Effector memory CD8-positive, alpha-beta T cell (primary cell): ENCODE measurements around the gene ISG15.
"Not testable (repeated sequence)": the region's sequence is repeated elsewhere in the genome, so short reads cannot be mapped to it uniquely, and the experiment has no call there.

Experiments
- ATAC-seq: fragments of 150-1000 bp; cut with Tn5 transposase; replicated peaks from 2 replicates; pipeline ENCODE4 v1.10.0; 2021; ENCODE audit warnings: mild to moderate bottlenecking, moderate library complexity
- DNase-seq, 3 experiments: peaks; one replicate each; pipeline ENCODE4 v3.0.0; 2021
- H3K27ac Mint-ChIP-seq, 2 donors: one replicate each; pipeline ENCODE4 v1.8.0; 2022; ENCODE audit warnings: mild to moderate bottlenecking in 2 of 2, mixed read lengths in 2 of 2, moderate library complexity in 2 of 2
- H3K27me3 Mint-ChIP-seq, 2 donors: one replicate each; pipeline ENCODE4 v1.8.0; 2022; ENCODE audit warnings: mixed read lengths in 2 of 2
- H3K36me3 Mint-ChIP-seq: one replicate; pipeline ENCODE4 v1.8.0; 2022; ENCODE audit warnings: mild to moderate bottlenecking, moderate library complexity, mixed read lengths; ENCODE audit not compliant: insufficient read depth
- H3K4me1 Mint-ChIP-seq, 2 donors: one replicate each; pipeline ENCODE4 v1.8.0; 2022; ENCODE audit warnings: low read depth in 2 of 2, mixed read lengths in 2 of 2
- H3K4me3 Mint-ChIP-seq, 2 donors: one replicate each; pipeline ENCODE4 v1.8.0; 2022; ENCODE audit warnings: mild to moderate bottlenecking in 2 of 2, mixed read lengths in 2 of 2, moderate library complexity in 2 of 2
- H3K9me3 Mint-ChIP-seq, 2 donors: one replicate each; pipeline ENCODE4 v1.8.0; 2022; ENCODE audit warnings: mixed read lengths in 2 of 2

ISG15 gene

GRCh38 chr1:1047963-1048362 lies 34.7 kb downstream of the ISG15 start:
- ATAC-seq (no peak), DNase-seq (no peak)
- peaks cover 3 to 5% of the 10 kb centered on the region in 2 donors for H3K4me1 Mint-ChIP-seq
- H3K36me3 Mint-ChIP-seq: peaks cover 6% of the 10 kb centered on the region
- no peak overlapping the region for H3K27ac Mint-ChIP-seq
- no peaks in the 10 kb centered on the region for H3K27me3 Mint-ChIP-seq
- H3K4me3 Mint-ChIP-seq: no peak overlapping the region
- peaks cover 0 to 5% of the 10 kb centered on the region in 2 donors for H3K9me3 Mint-ChIP-seq

- no peak for ATAC-seq
- Mint-ChIP-seq H3K36me3 (peaks cover 5% of the 10 kb centered on the region), H3K27me3 (no peaks in the 10 kb centered on the region), H3K27ac (no peak overlapping the region), H3K4me1 (peaks cover 0 to 2% of the 10 kb centered on the region in 2 donors), H3K4me3 (no peak overlapping the region), H3K9me3 (peaks cover 0 to 2% of the 10 kb centered on the region in 2 donors)
- DNase-seq: no peak
These were observed 35.5 kb downstream of the ISG15 start for GRCh38 chr1:1048765-1049164.

- Mint-ChIP-seq H3K27me3 (no peaks in the 10 kb centered on the region), H3K9me3 (peaks cover 0 to 2% of the 10 kb centered on the region in 2 donors), H3K36me3 (peaks cover 1% of the 10 kb centered on the region), H3K4me3 (no peak overlapping the region), H3K27ac (no peak overlapping the region), H3K4me1 (peaks cover 0 to 2% of the 10 kb centered on the region in 2 donors)
- no peak for DNase-seq
- ATAC-seq: no peak
These were observed 36.2 kb downstream of the ISG15 start for GRCh38 chr1:1049318-1050165.

- Mint-ChIP-seq H3K4me3 (no peak overlapping the region), H3K27ac (no peak overlapping the region), H3K9me3 (no peaks in the 10 kb centered on the region), H3K27me3 (no peaks in the 10 kb centered on the region), H3K36me3 (no peaks in the 10 kb centered on the region), H3K4me1 (no peaks in the 10 kb centered on the region)
- ATAC-seq (no peak), DNase-seq (no peak)
These were observed 37.3 kb downstream of the ISG15 start for GRCh38 chr1:1050577-1051052.

GRCh38 chr1:1051127-1051810 lies 38.0 kb downstream of the ISG15 start:
- Mint-ChIP-seq H3K4me1 (no peaks in the 10 kb centered on the region), H3K9me3 (no peaks in the 10 kb centered on the region), H3K4me3 (no peak overlapping the region), H3K27me3 (peaks cover 0 to 4% of the 10 kb centered on the region in 2 donors), H3K36me3 (no peaks in the 10 kb centered on the region), H3K27ac (no peak overlapping the region)
- ATAC-seq: no peak
- no peak for DNase-seq

- DNase-seq: no peak
- peaks cover 0 to 14% of the 10 kb centered on the region in 2 donors for H3K27me3 Mint-ChIP-seq
- no peaks in the 10 kb centered on the region for H3K9me3 Mint-ChIP-seq
- no peak overlapping the region for H3K27ac Mint-ChIP-seq
- ATAC-seq: no peak
- H3K4me1 Mint-ChIP-seq: no peaks in the 10 kb centered on the region
- no peaks in the 10 kb centered on the region for H3K36me3 Mint-ChIP-seq
- H3K4me3 Mint-ChIP-seq: no peak overlapping the region
These were observed 38.9 kb downstream of the ISG15 start for GRCh38 chr1:1052003-1052840.

GRCh38 chr1:1053022-1053421 lies 39.7 kb downstream of the ISG15 start:
- H3K4me1 Mint-ChIP-seq: no peaks in the 10 kb centered on the region
- H3K4me3 Mint-ChIP-seq: no peak overlapping the region
- ATAC-seq: no peak
- H3K27ac Mint-ChIP-seq: no peak overlapping the region
- no peaks in the 10 kb centered on the region for H3K9me3 Mint-ChIP-seq
- no peak for DNase-seq
- H3K27me3 Mint-ChIP-seq: peaks cover 4 to 22% of the 10 kb centered on the region in 2 donors
- no peaks in the 10 kb centered on the region for H3K36me3 Mint-ChIP-seq

GRCh38 chr1:1053682-1054081 lies 40.4 kb downstream of the ISG15 start:
- H3K9me3 Mint-ChIP-seq: no peaks in the 10 kb centered on the region
- DNase-seq (no peak), ATAC-seq (no peak)
- H3K4me1 Mint-ChIP-seq: peaks cover 2 to 3% of the 10 kb centered on the region in 2 donors
- H3K4me3 Mint-ChIP-seq: no peak overlapping the region
- H3K27me3 Mint-ChIP-seq: peaks cover 10 to 28% of the 10 kb centered on the region in 2 donors
- peaks cover 3% of the 10 kb centered on the region for H3K36me3 Mint-ChIP-seq
- no peak overlapping the region for H3K27ac Mint-ChIP-seq

GRCh38 chr1:1054099-1054700 lies 40.9 kb downstream of the ISG15 start:
- H3K27ac Mint-ChIP-seq: no peak overlapping the region
- H3K4me3 Mint-ChIP-seq: no peak overlapping the region
- H3K4me1 Mint-ChIP-seq: peaks cover 5 to 6% of the 10 kb centered on the region in 2 donors
- peaks cover 12 to 32% of the 10 kb centered on the region in 2 donors for H3K27me3 Mint-ChIP-seq
- no peak for DNase-seq
- peaks cover 3% of the 10 kb centered on the region for H3K36me3 Mint-ChIP-seq
- no peaks in the 10 kb centered on the region for H3K9me3 Mint-ChIP-seq
- ATAC-seq: no peak

GRCh38 chr1:1054971-1055370 lies 41.7 kb downstream of the ISG15 start:
- Mint-ChIP-seq H3K4me1 (peaks cover 6% of the 10 kb centered on the region in 2 donors), H3K27me3 (peaks cover 12 to 34% of the 10 kb centered on the region in 2 donors), H3K4me3 (no peak overlapping the region), H3K9me3 (no peaks in the 10 kb centered on the region), H3K27ac (no peak overlapping the region), H3K36me3 (peaks cover 6% of the 10 kb centered on the region)
- ATAC-seq: no peak
- DNase-seq: no peak

- Mint-ChIP-seq H3K36me3 (peaks cover 8% of the 10 kb centered on the region), H3K4me3 (no peak overlapping the region), H3K27me3 (peaks cover 12 to 45% of the 10 kb centered on the region in 2 donors), H3K27ac (peak overlapping the region in 1 of 2 donors; percentile 52), H3K4me1 (peaks cover 8 to 9% of the 10 kb centered on the region in 2 donors), H3K9me3 (no peaks in the 10 kb centered on the region)
- ATAC-seq (no peak), DNase-seq (no peak)
These were observed 42.8 kb downstream of the ISG15 start for GRCh38 chr1:1055841-1056736.

GRCh38 chr1:1057769-1058087 lies 44.4 kb downstream of the ISG15 start:
- H3K36me3 Mint-ChIP-seq, H3K9me3 Mint-ChIP-seq, H3K27ac Mint-ChIP-seq, H3K4me1 Mint-ChIP-seq, DNase-seq, ATAC-seq: not testable (repeated sequence)
- Mint-ChIP-seq H3K27me3 (peaks cover 12 to 54% of the 10 kb centered on the region in 2 donors), H3K4me3 (peak overlapping the region; percentile 77)
